ENCODE results near the gene OPN3.

The OPN3 gene

GRCh38 chr1:241645199-241645598 lies 5.0 kb upstream of the OPN3 start:
- no peak for DNase-seq (ENCODE audit: low read depth)

GRCh38 chr1:241644259-241644658 lies 4.1 kb upstream of the OPN3 start:
- DNase-seq (ENCODE audit: low read depth): no peak

GRCh38 chr1:241642593-241642944 lies 2.4 kb upstream of the OPN3 start:
- DNase-seq (ENCODE audit: low read depth): no peak

GRCh38 chr1:241641773-241642592 lies 1.8 kb upstream of the OPN3 start:
- DNase-seq (ENCODE audit: low read depth): no peak

GRCh38 chr1:241640867-241641622 lies 876 bp upstream of the OPN3 start:
- DNase-seq (ENCODE audit: low read depth): no peak

- no peak for DNase-seq (ENCODE audit: low read depth)
Observed at GRCh38 chr1:241639623-241640148, 483 bp downstream of the OPN3 start.

GRCh38 chr1:241638909-241639622 lies 1.1 kb downstream of the OPN3 start:
- DNase-seq (ENCODE audit: low read depth): no peak

- DNase-seq (ENCODE audit: low read depth): no peak
Observed at GRCh38 chr1:241638099-241638682, 2.0 kb downstream of the OPN3 start.

- no peak for DNase-seq (ENCODE audit: low read depth)
Observed at GRCh38 chr1:241637604-241638003, 2.6 kb downstream of the OPN3 start.

- no peak for DNase-seq (ENCODE audit: low read depth)
Observed at GRCh38 chr1:241637046-241637590, 3.1 kb downstream of the OPN3 start.

- DNase-seq (ENCODE audit: low read depth): no peak
Observed at GRCh38 chr1:241636291-241636690, 3.9 kb downstream of the OPN3 start.

GRCh38 chr1:241635556-241636152 lies 4.5 kb downstream of the OPN3 start:
- DNase-seq (ENCODE audit: low read depth): no peak

GRCh38 chr1:241632987-241633386 lies 7.2 kb downstream of the OPN3 start:
- no peak for DNase-seq (ENCODE audit: low read depth)

- DNase-seq (ENCODE audit: low read depth): no peak
Observed at GRCh38 chr1:241631674-241632073, 8.5 kb downstream of the OPN3 start.

- no peak for DNase-seq (ENCODE audit: low read depth)
Observed at GRCh38 chr1:241630899-241631298, 9.3 kb downstream of the OPN3 start.

GRCh38 chr1:241630476-241630875 lies 9.7 kb downstream of the OPN3 start:
- no peak for DNase-seq (ENCODE audit: low read depth)

- DNase-seq (ENCODE audit: low read depth): no peak
Observed at GRCh38 chr1:241630005-241630404, 10.2 kb downstream of the OPN3 start.

- no peak for DNase-seq (ENCODE audit: low read depth)
Observed at GRCh38 chr1:241627453-241628259, 12.5 kb downstream of the OPN3 start.

GRCh38 chr1:241624935-241625334 lies 15.2 kb downstream of the OPN3 start:
- no peak for DNase-seq (ENCODE audit: low read depth)

- DNase-seq (ENCODE audit: low read depth): no peak
Observed at GRCh38 chr1:241622669-241623068, 17.5 kb downstream of the OPN3 start.

- DNase-seq (ENCODE audit: low read depth): no peak
Observed at GRCh38 chr1:241617426-241617825, 22.7 kb downstream of the OPN3 start.

Measured in stimulated activated CD8-positive, alpha-beta memory T cell treated with anti-CD3 and anti-CD28 coated beads, Interleukin-7, amount 100 ng/mL, for 24 hours (primary cell).